Loucy (cell line): ENCODE results near the gene IL9.

Experiments used
- CTCF ChIP-seq: fragments of 200-600 bp; sonication (generic); conservative IDR thresholded peaks from 2 replicates; pipeline ENCODE4 v1.5.1; 2014; ENCODE audit warnings: mild to moderate bottlenecking, antibody characterized with exemption, low read length
- EZH2phosphoT487 ChIP-seq: fragments of 200-600 bp; IDR thresholded peaks from 2 replicates; pipeline ENCODE4 v1.6.1; 2018; ENCODE audit warnings: antibody characterized with exemption, mild to moderate bottlenecking, moderate library complexity, borderline replicate concordance

- no peak for TF ChIP-seq CTCF
- TF ChIP-seq EZH2phosphoT487 = no peak
Observed at GRCh38 chr5:135886136-135886535, 9.5 kb downstream of the IL9 start.
